GM15510 (cell line): ENCODE measurements around the gene CABP2.
A peak's percentile ranks its signal among the peaks of the same experiment; 100 is the strongest.

Source experiments
- POLR2A ChIP-seq: IDR thresholded peaks from 3 replicates; pipeline ENCODE4 v1.6.1; 2011; ENCODE audit warnings: borderline replicate concordance; ENCODE audit not compliant: insufficient read length; ENCODE audit errors: extremely low read depth

The CABP2 gene

DNA sequence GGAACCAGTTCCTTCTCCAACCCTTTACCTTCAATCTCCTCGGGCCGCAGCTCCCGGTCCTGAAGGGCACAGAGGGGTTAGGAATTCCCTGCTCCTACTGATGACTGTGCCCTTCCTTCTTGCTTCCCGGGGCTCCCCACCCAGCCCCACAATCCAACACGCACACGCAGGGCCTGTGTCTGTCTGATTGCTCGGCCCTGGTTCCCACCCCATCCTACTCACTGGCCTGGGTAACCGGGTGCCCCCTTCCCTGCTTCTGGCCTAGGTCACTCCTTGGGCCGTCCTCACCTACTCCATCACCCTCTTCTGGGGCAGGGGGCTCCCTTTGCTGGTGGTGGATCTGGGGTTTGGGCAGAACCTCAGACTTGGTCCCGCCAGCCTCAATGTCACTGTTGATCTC, 1.3 kb downstream of the CABP2 start:
- TF ChIP-seq POLR2A, result no peak

- no peak for TF ChIP-seq POLR2A
Measured at GRCh38 chr11:67520856-67521824, 2.1 kb downstream of the CABP2 start.

DNA sequence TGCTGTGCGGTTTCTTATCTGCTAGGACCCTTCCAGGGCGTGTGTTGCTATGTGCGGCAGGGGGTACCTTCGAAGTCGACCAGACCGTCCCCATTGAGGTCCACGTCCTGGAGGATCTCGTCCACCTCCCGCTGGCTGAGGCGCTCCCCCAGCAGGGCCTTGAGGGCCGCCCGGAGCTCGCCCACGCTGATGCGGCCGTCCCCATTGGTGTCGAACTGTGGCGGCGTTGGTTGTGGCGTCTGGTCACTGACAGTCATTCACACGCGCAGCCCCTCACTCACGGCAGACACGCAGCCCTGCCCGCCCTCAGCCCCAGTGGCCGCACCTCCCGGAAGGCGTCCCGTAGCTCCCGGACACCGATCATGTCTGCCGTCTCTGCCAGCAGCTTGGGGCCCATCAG, 3.5 kb downstream of the CABP2 start:
- TF ChIP-seq POLR2A, result no peak

DNA sequence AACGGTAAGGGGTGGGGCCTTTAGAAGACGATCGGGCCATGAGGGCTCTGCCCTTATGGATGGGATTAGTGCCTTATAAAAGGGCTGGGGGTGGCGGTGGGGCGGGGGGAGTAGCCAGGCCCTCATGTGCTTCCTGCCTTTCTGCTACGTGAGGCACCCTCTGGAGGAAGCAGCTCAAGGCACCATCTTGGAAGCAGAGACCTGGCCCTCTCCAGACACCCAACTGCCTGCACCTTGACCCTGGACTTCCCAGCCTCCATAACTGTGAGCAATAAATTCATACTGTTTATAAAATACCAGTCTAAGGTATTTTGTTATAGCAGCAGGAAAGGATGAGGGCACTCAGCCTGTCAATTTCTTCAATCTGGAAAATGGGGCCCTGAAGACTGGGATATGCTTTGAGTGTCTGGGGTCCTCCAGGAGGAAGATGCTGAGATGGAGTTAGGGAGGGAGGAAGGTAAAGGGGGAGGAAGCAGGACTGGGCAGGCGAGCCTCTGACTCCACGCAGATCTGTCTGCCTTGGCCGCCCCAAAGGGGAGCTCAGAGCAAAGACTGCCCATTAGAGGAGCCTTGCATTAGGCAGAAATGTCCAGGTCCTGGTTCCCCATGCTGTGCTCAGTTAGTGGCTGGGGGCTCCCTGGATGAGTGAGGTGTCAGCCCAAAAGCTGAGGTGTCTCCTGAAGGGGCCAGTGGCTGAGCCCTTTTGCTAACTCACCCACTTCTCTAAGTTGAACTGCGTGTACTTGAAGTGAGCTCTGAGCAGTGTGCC, 5.3 kb downstream of the CABP2 start:
- no peak for TF ChIP-seq POLR2A

DNA sequence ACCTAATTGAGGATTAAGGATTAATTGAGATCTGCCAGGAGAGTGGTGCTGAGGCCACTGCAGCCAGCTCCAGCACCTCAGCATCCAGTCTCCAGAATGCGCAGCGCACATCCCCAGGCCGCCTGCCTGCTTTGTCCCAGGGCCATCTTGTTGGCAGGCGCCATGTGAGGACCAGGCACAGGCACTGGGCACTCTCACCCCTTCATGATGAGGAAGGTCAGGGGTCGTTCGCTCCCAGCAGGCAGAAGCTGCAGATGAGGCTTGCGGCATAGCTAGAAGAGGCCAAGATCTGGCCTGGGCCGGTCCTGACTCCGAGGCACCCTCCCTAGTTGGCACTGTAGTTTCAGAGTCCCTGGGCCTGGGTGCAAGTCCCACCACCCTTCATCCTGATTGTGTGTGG, 6.4 kb downstream of the CABP2 start:
- TF ChIP-seq POLR2A, result no peak

DNA sequence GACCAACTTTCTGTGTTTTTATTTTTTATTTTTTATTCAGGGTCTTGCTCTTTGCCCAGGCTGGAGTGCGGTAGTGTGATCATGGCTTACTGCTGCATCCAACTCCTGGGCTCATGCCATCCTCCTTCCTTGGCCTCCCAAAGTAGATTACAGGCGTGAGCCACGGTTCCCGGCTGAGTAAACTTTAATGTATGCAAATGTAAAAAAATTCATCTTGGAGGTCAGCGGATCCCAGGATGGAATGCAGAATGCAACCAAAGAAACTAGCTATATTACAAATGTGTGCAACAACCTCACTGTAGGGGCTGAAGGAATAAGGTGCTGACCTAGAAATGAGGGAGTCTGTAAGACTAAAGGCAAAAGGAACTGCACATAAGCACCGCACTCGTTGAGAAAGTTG, 9.1 kb downstream of the CABP2 start:
- no peak for TF ChIP-seq POLR2A

DNA sequence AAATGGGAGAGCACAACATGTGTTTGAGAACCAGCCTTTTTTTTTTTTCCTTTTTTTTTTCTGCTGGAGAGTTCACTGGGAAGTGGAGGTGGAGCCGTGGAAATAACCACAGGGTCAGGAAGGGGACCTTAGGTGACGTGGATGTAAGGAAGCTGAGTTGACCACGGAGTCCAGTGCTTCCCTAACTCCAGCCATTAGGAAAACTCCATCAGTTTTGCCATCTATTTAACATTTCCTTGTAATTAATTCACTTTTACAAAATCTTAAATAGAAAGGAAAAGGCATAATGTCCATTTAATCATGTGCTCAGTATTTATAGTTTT, 13.3 kb downstream of the CABP2 start:
- TF ChIP-seq POLR2A, result no peak

DNA sequence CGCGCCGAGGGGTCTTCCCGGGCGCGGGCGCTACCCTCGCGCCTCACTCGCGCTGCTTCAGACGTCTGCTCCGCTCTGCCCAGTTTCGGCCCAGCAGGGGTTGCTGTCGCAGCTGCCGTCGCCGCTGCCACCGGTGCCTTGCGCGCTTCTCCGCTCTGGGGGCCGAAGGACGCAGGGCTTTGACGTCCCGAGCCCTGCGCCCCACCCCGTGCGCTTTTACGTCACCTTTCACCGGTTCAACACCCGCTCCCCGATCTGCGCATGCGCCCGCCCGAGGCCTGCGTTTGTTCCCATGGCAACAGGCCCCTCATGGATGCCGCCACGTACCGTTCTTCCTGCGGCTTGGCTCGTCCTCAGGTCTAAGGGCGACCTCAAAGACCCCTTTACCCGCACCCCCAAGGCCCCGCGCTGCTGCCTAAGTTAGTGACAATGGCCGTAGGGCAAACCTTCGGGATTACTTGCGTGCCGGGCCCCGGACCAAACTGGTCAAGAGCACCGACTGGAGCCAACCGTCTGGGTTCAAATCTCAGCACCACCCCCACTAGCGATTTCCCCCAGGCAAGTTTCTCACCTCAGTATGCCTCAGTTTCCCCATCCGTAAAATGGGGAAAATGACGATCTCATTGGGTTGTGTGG, 14.6 kb downstream of the CABP2 start:
- TF ChIP-seq POLR2A, result peak; percentile 37

DNA sequence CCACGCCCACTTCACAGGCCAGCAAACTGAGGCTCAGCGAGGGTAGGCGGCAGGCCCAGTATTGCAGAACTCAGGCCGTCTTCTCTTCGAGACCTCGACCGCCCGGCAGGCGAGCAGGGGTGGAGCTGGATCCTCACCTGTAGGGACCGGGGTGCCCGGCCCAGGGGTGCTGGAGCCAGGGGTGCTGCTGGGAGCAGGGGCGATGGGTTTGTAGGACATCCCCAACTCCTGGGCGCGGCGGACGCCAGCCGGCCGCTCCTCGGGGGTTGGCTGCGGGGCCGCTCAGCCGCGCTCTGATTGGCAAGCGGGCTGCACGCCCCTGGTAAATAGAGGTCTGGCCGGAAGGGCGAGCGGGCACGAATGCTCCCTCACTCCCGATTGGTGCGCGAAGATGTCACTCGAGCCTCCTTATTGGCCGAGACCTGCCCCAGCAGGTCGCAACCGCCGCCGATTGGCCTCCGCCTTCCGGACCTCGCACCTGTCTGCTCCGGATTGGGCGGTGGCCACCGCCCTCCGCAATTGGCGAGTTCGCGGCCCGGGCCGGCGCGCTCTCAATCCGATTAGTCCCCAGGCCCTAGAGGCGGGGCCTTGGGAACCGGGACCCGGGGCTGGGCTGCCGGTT, 15.3 kb downstream of the CABP2 start, which contains the start of gene CDK2AP2:
Gene CDK2AP2, minus strand, starts transcription at position 299 of the 622 bp plus-strand sequence. Its CDS starts 80 bp downstream, at position 219.
- TF ChIP-seq POLR2A, result peak; percentile 70

- no peak for TF ChIP-seq POLR2A
Measured at GRCh38 chr11:67507242-67507863, 15.9 kb downstream of the CABP2 start.

DNA sequence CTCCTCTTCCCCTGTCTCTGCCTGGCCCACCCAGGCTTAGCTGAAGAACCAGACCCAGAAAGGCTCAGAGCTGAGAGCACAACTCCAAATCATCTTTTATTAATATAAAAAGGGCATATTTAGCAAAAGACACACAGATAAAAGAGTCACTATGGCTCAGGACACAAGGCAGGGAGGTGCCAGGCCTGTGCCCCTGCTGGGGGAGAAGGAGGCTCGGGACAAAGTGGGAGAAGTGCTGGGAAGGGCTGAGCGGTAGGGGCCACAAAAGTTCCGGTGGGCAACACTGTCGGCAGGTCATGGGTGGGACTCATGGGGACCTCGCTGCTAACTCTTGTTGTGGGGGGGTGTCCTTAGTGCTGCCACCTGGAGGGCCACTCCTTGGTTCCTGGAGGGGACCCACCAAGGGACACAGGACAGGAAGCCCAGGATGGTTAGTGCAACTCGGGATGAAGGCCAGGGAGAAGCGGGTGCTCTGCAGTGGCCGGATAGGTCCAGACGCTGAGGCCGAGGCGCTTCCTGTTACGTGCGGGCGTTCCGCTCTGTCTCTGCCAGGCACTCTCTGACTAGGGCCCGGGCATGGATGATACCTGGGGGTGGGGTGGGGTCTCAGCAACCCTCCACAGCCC, 16.7 kb downstream of the CABP2 start:
- no peak for TF ChIP-seq POLR2A

GRCh38 chr11:67505605-67506396, 17.4 kb downstream of the CABP2 start:
- TF ChIP-seq POLR2A, result peak; percentile 29

DNA sequence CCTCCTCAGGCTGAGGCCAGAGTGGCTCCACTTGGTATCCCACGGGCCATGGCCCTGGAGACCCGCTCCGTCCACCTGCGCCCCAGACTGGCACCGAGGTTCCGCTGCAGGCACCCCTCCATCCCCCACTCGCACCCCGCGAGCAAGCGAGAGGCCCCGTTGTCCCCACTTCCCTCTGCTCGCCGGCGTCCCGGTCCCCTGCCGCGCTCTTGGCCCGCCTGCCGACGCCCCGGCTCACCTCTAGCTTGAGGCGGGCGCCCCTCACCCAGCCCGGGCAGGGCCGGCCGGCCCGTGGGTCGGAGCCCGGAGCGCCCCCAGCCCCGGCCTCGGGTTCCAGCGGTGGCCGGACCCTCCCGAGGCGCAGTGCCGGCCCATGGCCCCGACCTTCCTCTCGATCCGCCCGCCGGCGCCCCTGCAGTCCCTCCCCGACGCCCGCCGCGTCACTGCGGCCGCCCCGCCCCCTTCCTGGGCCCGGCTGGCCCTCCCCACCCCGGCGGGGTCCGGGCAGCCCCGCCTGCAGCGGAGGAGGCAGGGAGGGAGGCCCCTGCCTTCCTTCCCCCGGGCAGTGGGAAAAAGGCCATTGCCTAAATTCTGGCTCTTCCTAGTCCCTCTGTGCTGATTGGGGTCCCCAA, 18.2 kb downstream of the CABP2 start, which contains the start of gene PITPNM1:
Gene PITPNM1, minus strand, starts transcription at position 414 of the 632 bp plus-strand sequence. CDS start 1,183 bp downstream, outside the sequence.
- TF ChIP-seq POLR2A, result peak; percentile 57
